ENCODE results near the gene MAML2. TPM values are rescaled to one million over a fixed set of nuclear protein-coding genes. Genes with fewer than 3 reads are reported as not detected.

Gene MAML2
- total RNA-seq, 4 donors from 2014 or later: 17.6 to 31.6 (median 25.8) TPM

- WGBS, 2 donors: 6 to 7% methylated on average over 12 to 13 of the region's 13 CpGs
- no peak for TF ChIP-seq POLR2A (IDR thresholded peaks at IDR 0.05)
- TF ChIP-seq, protein P1, sequence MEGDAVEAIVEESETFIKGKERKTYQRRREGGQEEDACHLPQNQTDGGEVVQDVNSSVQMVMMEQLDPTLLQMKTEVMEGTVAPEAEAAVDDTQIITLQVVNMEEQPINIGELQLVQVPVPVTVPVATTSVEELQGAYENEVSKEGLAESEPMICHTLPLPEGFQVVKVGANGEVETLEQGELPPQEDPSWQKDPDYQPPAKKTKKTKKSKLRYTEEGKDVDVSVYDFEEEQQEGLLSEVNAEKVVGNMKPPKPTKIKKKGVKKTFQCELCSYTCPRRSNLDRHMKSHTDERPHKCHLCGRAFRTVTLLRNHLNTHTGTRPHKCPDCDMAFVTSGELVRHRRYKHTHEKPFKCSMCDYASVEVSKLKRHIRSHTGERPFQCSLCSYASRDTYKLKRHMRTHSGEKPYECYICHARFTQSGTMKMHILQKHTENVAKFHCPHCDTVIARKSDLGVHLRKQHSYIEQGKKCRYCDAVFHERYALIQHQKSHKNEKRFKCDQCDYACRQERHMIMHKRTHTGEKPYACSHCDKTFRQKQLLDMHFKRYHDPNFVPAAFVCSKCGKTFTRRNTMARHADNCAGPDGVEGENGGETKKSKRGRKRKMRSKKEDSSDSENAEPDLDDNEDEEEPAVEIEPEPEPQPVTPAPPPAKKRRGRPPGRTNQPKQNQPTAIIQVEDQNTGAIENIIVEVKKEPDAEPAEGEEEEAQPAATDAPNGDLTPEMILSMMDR (IDR thresholded peaks at IDR 0.05): no peak
- intact Hi-C loops (cut with DNase I; ENCODE audit: low total_unique reads): no loop called here
- DNase-seq (ENCODE audit: low spot score in 2 of 2): peak in 1 of 2 donors; percentile 89
- H3K4me3 ChIP-seq (ENCODE audit: low read depth, poor library complexity, severe bottlenecking): no peak overlapping the region
Measured at GRCh38 chr11:96338910-96339705, 3.9 kb downstream of the MAML2 start.

DNA sequence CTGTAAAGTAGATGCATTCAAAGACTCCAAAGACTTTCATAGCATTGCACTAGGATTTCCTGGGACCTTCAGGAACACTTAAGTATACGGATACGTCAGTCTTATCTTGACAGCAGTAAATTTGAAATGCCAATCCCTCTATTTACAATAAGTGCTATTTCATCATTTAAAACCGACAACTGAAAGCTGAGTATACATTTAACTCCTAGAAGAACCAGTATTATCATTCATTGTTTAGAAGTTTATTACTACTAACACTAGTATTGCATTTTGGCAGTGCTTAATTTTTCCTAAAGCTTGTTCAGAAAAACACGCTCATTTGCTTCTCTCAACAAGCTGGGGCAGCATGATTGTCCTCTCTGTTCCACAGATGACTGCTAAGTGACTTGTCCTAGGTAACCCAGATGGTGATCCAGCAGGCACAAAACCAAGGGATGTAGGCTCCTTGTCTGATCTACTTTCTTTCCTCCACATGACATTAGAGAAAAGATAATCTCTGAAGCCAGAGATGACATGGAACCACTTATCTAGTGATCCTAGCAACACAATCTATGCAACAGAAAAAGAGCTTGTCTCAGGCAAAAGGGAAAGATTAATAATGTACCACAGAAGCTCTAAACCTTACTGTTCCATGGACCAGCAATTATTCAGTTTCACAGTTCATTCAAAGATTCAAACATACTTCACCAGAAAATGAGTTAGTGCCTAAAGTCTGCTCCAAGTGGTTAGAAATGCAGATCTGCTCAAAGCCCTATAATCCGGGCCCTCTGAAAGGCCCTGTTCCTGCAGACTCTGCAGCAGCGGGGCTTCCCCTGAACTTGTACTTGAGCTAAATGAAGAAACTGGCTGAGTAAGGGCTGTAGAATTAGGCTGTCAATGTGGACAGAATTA lies 5.2 kb downstream of the MAML2 start:
- 36 to 37% methylated on average over 6 of the region's 6 CpGs for WGBS, 2 donors
- TF ChIP-seq POLR2A (IDR thresholded peaks at IDR 0.05): no peak
- TF ChIP-seq, protein P1 (IDR thresholded peaks at IDR 0.05): no peak
- intact Hi-C loops (cut with DNase I; ENCODE audit: low total_unique reads): no loop called here
- no peak overlapping the region for H3K4me3 ChIP-seq (ENCODE audit: low read depth, poor library complexity, severe bottlenecking)
- DNase-seq (ENCODE audit: low spot score in 2 of 2): no peak

DNA sequence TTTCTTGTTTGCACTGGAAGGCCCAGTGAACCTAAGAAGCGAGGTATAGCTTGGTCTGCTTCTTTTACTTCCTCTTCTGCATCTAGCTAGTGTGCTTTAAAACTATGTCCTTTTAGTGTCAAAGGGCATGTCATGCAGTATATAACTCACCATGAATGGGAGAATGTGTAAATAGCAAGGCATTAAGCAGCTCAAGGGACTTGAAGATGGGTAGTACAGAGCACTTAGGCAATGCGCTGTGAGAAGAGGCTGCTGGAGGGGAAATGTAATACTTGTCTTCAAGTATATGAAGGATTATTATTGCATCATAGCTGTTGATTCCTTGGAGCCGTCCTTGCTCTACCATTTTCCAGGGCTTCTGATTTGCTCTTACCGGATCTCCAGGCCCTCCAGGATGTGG lies 7.6 kb downstream of the MAML2 start:
- intact Hi-C loops (cut with DNase I; ENCODE audit: low total_unique reads): no loop called here
- 85 to 86% methylated on average over 4 of the region's 4 CpGs for WGBS, 2 donors
- no peak for DNase-seq (ENCODE audit: low spot score in 2 of 2)

GRCh38 chr11:96334219-96334618 lies 8.8 kb downstream of the MAML2 start:
- no peak for DNase-seq (ENCODE audit: low spot score in 2 of 2)
- no peak overlapping the region for H3K4me3 ChIP-seq (ENCODE audit: low read depth, poor library complexity, severe bottlenecking)
- 93 to 95% methylated on average over 4 of the region's 4 CpGs for WGBS, 2 donors
- intact Hi-C loops (cut with DNase I; ENCODE audit: low total_unique reads): no loop called here
- TF ChIP-seq, protein P1 (IDR thresholded peaks at IDR 0.05): no peak
- no peak for TF ChIP-seq POLR2A (IDR thresholded peaks at IDR 0.05)

More for the DNA sequence above, 7.6 kb downstream of the MAML2 start:
- no peak overlapping the region for H3K4me3 ChIP-seq (ENCODE audit: low read depth, poor library complexity, severe bottlenecking)
- TF ChIP-seq POLR2A (IDR thresholded peaks at IDR 0.05): no peak
- TF ChIP-seq, protein P1 (IDR thresholded peaks at IDR 0.05): no peak

- WGBS, 2 donors: 38 to 68% methylated on average over 4 of the region's 4 CpGs
- intact Hi-C loops (cut with DNase I; ENCODE audit: low total_unique reads): no loop called here
- no peak for DNase-seq (ENCODE audit: low spot score in 2 of 2)
- TF ChIP-seq, protein P1 (IDR thresholded peaks at IDR 0.05): no peak
- TF ChIP-seq POLR2A (IDR thresholded peaks at IDR 0.05): no peak
- H3K4me3 ChIP-seq (ENCODE audit: low read depth, poor library complexity, severe bottlenecking): no peak overlapping the region
Measured at GRCh38 chr11:96333191-96333719, 9.7 kb downstream of the MAML2 start.
